ENCODE results near the gene AZGP1.
"Not testable (repeated sequence)": the region's sequence is repeated elsewhere in the genome, so short reads cannot be mapped to it uniquely, and the experiment has no call there.

AZGP1 gene

DNA sequence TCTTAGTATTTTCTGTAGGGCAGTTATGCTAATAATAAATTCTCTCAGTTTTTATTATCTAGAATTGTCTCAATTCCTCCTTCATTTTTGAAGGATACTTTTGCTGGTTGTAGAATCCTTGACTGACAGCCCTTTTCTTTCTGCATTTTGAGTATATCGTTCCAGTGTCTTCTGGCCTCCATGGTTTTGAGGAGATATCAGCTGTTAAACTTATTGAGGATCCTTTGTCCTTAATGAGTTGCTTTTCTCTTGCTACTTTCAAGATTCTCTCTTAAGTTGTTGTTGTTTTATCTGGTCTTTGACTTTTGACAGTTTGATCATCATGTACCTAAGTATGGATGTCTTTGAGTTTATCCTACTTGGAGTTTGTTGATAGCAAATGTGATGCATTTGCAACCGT lies 37.5 kb downstream of the AZGP1 start:
- Histone ChIP-seq H3K27me3 (ENCODE audit: insufficient read depth, poor library complexity, severe bottlenecking) (peaks cover 7% of the 10 kb centered on the region), H3K4me3 (replicated peaks; ENCODE audit: insufficient read depth, low read length) (no peak overlapping the region), H3K27ac (replicated peaks) (no peak overlapping the region)
- TF ChIP-seq, protein P1, sequence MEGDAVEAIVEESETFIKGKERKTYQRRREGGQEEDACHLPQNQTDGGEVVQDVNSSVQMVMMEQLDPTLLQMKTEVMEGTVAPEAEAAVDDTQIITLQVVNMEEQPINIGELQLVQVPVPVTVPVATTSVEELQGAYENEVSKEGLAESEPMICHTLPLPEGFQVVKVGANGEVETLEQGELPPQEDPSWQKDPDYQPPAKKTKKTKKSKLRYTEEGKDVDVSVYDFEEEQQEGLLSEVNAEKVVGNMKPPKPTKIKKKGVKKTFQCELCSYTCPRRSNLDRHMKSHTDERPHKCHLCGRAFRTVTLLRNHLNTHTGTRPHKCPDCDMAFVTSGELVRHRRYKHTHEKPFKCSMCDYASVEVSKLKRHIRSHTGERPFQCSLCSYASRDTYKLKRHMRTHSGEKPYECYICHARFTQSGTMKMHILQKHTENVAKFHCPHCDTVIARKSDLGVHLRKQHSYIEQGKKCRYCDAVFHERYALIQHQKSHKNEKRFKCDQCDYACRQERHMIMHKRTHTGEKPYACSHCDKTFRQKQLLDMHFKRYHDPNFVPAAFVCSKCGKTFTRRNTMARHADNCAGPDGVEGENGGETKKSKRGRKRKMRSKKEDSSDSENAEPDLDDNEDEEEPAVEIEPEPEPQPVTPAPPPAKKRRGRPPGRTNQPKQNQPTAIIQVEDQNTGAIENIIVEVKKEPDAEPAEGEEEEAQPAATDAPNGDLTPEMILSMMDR (IDR thresholded peaks at IDR 0.05; ENCODE audit: insufficient read depth, low read length): no peak
- TF ChIP-seq SPI1 (IDR thresholded peaks at IDR 0.05; ENCODE audit: borderline replicate concordance, low read depth): no peak
- TF ChIP-seq GABPA (IDR thresholded peaks at IDR 0.05; ENCODE audit: low read depth): no peak
- TF ChIP-seq, protein P2, sequence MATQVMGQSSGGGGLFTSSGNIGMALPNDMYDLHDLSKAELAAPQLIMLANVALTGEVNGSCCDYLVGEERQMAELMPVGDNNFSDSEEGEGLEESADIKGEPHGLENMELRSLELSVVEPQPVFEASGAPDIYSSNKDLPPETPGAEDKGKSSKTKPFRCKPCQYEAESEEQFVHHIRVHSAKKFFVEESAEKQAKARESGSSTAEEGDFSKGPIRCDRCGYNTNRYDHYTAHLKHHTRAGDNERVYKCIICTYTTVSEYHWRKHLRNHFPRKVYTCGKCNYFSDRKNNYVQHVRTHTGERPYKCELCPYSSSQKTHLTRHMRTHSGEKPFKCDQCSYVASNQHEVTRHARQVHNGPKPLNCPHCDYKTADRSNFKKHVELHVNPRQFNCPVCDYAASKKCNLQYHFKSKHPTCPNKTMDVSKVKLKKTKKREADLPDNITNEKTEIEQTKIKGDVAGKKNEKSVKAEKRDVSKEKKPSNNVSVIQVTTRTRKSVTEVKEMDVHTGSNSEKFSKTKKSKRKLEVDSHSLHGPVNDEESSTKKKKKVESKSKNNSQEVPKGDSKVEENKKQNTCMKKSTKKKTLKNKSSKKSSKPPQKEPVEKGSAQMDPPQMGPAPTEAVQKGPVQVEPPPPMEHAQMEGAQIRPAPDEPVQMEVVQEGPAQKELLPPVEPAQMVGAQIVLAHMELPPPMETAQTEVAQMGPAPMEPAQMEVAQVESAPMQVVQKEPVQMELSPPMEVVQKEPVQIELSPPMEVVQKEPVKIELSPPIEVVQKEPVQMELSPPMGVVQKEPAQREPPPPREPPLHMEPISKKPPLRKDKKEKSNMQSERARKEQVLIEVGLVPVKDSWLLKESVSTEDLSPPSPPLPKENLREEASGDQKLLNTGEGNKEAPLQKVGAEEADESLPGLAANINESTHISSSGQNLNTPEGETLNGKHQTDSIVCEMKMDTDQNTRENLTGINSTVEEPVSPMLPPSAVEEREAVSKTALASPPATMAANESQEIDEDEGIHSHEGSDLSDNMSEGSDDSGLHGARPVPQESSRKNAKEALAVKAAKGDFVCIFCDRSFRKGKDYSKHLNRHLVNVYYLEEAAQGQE (IDR thresholded peaks at IDR 0.05; ENCODE audit: insufficient replicate concordance, low read depth): no peak
- no peak for TF ChIP-seq POLR2AphosphoS5 (IDR thresholded peaks at IDR 0.05; ENCODE audit: low read depth)
- no peak for DNase-seq (ENCODE audit: low read depth in 1 of 2, low spot score in 1 of 2)

GRCh38 chr7:99935009-99935408 lies 40.8 kb downstream of the AZGP1 start:
- not testable (repeated sequence) for DNase-seq (ENCODE audit: low read depth in 1 of 2, low spot score in 1 of 2); H3K27me3 ChIP-seq (ENCODE audit: insufficient read depth, poor library complexity, severe bottlenecking); H3K4me3 ChIP-seq (replicated peaks; ENCODE audit: insufficient read depth, low read length); H3K27ac ChIP-seq (replicated peaks)

GRCh38 chr7:99930376-99930775 lies 45.5 kb downstream of the AZGP1 start:
- Histone ChIP-seq H3K27ac (replicated peaks) (no peak overlapping the region), H3K4me3 (replicated peaks; ENCODE audit: insufficient read depth, low read length) (no peak overlapping the region), H3K27me3 (ENCODE audit: insufficient read depth, poor library complexity, severe bottlenecking) (peaks cover 10% of the 10 kb centered on the region)
- TF ChIP-seq, protein P2 (IDR thresholded peaks at IDR 0.05; ENCODE audit: insufficient replicate concordance, low read depth): no peak
- TF ChIP-seq, protein P1 (IDR thresholded peaks at IDR 0.05; ENCODE audit: insufficient read depth, low read length): no peak
- TF ChIP-seq POLR2AphosphoS5 (IDR thresholded peaks at IDR 0.05; ENCODE audit: low read depth) (no peak), GABPA (IDR thresholded peaks at IDR 0.05; ENCODE audit: low read depth) (no peak), SPI1 (IDR thresholded peaks at IDR 0.05; ENCODE audit: borderline replicate concordance, low read depth) (no peak)
- no peak for DNase-seq (ENCODE audit: low read depth in 1 of 2, low spot score in 1 of 2)

DNA sequence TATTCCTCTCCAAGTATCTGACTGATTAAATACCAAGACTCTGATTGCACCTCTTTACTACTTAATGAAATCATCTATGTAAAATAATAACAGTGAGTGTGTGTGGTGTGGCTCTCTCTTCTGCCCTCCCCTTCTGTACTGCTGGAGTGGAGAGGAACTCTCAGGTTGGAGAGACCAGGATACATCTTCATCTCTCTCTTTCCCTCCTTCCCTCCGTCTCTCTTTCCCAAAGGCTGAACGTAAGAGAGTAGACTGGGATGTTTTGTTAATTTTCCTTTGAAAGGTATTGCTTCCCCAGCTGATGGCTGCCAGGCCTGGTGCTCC lies 46.1 kb downstream of the AZGP1 start:
- Histone ChIP-seq H3K4me3 (replicated peaks; ENCODE audit: insufficient read depth, low read length) (no peak overlapping the region), H3K27me3 (ENCODE audit: insufficient read depth, poor library complexity, severe bottlenecking) (peaks cover 10% of the 10 kb centered on the region), H3K27ac (replicated peaks) (no peak overlapping the region)
- no peak for TF ChIP-seq SPI1 (IDR thresholded peaks at IDR 0.05; ENCODE audit: borderline replicate concordance, low read depth)
- TF ChIP-seq, protein P2 (IDR thresholded peaks at IDR 0.05; ENCODE audit: insufficient replicate concordance, low read depth): no peak
- no peak for TF ChIP-seq POLR2AphosphoS5 (IDR thresholded peaks at IDR 0.05; ENCODE audit: low read depth)
- TF ChIP-seq, protein P1 (IDR thresholded peaks at IDR 0.05; ENCODE audit: insufficient read depth, low read length): no peak
- no peak for TF ChIP-seq GABPA (IDR thresholded peaks at IDR 0.05; ENCODE audit: low read depth)
- DNase-seq (ENCODE audit: low read depth in 1 of 2, low spot score in 1 of 2): no peak

Data from HL-60 (cell line).